ENCODE data around the gene GTF2E1.
"Not testable (repeated sequence)": the region's sequence is repeated elsewhere in the genome, so short reads cannot be mapped to it uniquely, and the experiment has no call there.

- not testable (repeated sequence) for TF ChIP-seq CTCF, POLR2A (IDR thresholded peaks at IDR 0.05)
Observed at GRCh38 chr3:120738006-120738405, 4.5 kb upstream of the GTF2E1 start.

All from right lobe of liver (tissue), 4 donors.